KMS-11 (cell line): ENCODE measurements around the gene NCEH1.

Source experiments
- H2AFZ ChIP-seq: fragments of 200-600 bp; sonication (generic); 2 replicates; pipeline ENCODE4 v1.6.1; 2016; ENCODE audit warnings: antibody characterized with exemption, mixed run types, low read depth
- H3K27ac ChIP-seq: fragments of 200-600 bp; sonication (generic); 2 replicates; pipeline ENCODE4 v1.6.1; 2016; ENCODE audit warnings: mild to moderate bottlenecking, mixed run types
- H3K27me3 ChIP-seq: fragments of 200-600 bp; sonication (generic); 2 replicates; pipeline ENCODE4 v1.6.1; 2017; ENCODE audit warnings: mild to moderate bottlenecking, low read depth, mixed run types, moderate library complexity; ENCODE audit not compliant: insufficient read depth
- H3K36me3 ChIP-seq: fragments of 200-600 bp; sonication (generic); 2 replicates; pipeline ENCODE4 v1.6.1; 2017; ENCODE audit warnings: mild to moderate bottlenecking, mixed run types; ENCODE audit not compliant: insufficient read depth
- H3K4me1 ChIP-seq: fragments of 200-600 bp; sonication (generic); 2 replicates; pipeline ENCODE4 v1.6.1; 2016; ENCODE audit warnings: mild to moderate bottlenecking, low read depth, mixed run types; ENCODE audit not compliant: poor library complexity, severe bottlenecking
- H3K4me2 ChIP-seq: fragments of 200-600 bp; sonication (generic); 2 replicates; pipeline ENCODE4 v1.7.0; 2016; ENCODE audit warnings: mild to moderate bottlenecking, mixed run types
- H3K4me3 ChIP-seq: fragments of 200-600 bp; sonication (generic); IDR thresholded peaks from 2 replicates; pipeline ENCODE4 v1.6.1; 2017; ENCODE audit warnings: low read depth, low read length, mixed read lengths; ENCODE audit not compliant: insufficient read depth
- H3K79me2 ChIP-seq: fragments of 200-600 bp; sonication (generic); 2 replicates; pipeline ENCODE4 v1.6.1; 2016; ENCODE audit warnings: low read depth, mixed run types; ENCODE audit not compliant: insufficient read depth
- H3K9ac ChIP-seq: fragments of 200-600 bp; sonication (generic); 2 replicates; pipeline ENCODE4 v1.6.1; 2016; ENCODE audit warnings: mild to moderate bottlenecking, mixed run types
- H4K20me1 ChIP-seq: fragments of 200-600 bp; sonication (generic); 2 replicates; pipeline ENCODE4 v1.6.1; 2016; ENCODE audit warnings: mild to moderate bottlenecking, mixed run types; ENCODE audit not compliant: insufficient read depth
- TF ChIP-seq, protein P1 (sequence below): fragments of 200-600 bp; sonication (generic); conservative IDR thresholded peaks from 2 replicates; pipeline ENCODE4 v1.6.1; 2017; ENCODE audit warnings: low read depth, mild to moderate bottlenecking, antibody characterized with exemption, low read length, moderate library complexity, mixed read lengths

The NCEH1 gene

DNA sequence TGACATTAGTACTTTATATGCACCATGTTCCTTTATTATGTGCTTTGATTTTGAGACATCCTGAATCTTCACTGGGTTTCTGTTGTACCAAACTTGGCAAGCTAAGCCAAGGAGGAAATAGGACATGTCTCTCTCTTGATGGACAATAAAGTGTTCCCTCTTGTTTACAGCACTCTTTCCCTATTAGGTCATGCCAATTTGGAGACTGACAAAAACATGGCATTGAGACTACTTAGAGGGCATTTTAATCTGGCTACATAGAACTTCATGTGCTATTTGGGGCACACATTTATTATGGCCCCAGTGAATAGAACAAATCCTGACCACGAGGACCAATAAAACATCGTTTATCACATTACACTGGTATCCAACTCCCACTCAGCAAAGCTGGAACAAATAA is 102.3 kb downstream of the NCEH1 start:
- H3K27ac ChIP-seq: no peak overlapping the region
- no peak overlapping the region for H2AFZ ChIP-seq
- TF ChIP-seq, protein P1, sequence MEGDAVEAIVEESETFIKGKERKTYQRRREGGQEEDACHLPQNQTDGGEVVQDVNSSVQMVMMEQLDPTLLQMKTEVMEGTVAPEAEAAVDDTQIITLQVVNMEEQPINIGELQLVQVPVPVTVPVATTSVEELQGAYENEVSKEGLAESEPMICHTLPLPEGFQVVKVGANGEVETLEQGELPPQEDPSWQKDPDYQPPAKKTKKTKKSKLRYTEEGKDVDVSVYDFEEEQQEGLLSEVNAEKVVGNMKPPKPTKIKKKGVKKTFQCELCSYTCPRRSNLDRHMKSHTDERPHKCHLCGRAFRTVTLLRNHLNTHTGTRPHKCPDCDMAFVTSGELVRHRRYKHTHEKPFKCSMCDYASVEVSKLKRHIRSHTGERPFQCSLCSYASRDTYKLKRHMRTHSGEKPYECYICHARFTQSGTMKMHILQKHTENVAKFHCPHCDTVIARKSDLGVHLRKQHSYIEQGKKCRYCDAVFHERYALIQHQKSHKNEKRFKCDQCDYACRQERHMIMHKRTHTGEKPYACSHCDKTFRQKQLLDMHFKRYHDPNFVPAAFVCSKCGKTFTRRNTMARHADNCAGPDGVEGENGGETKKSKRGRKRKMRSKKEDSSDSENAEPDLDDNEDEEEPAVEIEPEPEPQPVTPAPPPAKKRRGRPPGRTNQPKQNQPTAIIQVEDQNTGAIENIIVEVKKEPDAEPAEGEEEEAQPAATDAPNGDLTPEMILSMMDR: no peak

DNA sequence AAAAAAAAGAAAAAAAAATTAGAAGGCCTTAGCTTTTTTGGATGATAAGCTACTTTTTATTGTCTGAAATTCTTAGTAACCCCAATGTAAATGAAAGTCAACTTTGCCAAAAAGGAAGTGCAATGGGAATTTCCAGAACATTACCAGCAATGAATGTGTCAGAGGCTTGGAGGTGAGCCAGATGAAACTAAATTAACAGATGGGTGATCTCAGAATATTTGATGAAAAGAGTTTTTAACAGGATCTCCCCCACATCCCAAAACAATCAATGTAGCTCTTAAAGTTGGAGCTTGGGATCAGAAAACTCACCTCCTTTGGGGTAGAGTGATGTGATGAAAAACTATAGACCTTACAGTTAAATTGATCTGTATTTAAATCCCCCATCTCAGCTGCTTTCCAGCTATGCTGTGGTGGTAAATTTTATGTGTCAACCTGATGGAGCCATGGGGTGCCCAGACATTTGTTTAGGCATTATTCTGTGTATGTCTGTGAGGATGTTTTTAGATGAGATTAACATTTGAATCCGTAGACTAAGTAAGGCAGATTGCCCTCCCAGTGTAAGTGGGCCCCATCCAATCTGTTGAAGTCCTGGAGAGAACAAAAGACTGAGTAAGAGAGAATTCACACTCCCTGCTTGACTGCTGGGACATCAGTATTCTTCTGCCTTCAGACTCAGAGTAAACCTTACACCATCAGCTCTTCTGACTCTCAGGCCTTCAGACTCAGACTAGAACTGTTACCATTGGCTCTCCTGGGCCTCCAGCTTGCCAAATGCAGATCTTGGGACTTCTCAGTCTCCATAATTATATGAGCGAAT is 103.4 kb downstream of the NCEH1 start:
- H3K27ac ChIP-seq: no peak overlapping the region

More for the DNA sequence above, 102.3 kb downstream of the NCEH1 start:
- Histone ChIP-seq H3K27me3 (no peaks in the 10 kb centered on the region), H3K4me3 (no peak overlapping the region), H3K4me1 (peaks cover 15% of the 10 kb centered on the region), H3K9ac (no peak overlapping the region), H3K36me3 (no peaks in the 10 kb centered on the region), H3K4me2 (no peak overlapping the region), H3K79me2 (no peaks in the 10 kb centered on the region), H4K20me1 (no peaks in the 10 kb centered on the region)

GRCh38 chr3:172606021-172606420 is 104.8 kb downstream of the NCEH1 start:
- H3K36me3 ChIP-seq: no peaks in the 10 kb centered on the region
- H3K4me1 ChIP-seq: peaks cover 15% of the 10 kb centered on the region
- H4K20me1 ChIP-seq: no peaks in the 10 kb centered on the region
- H2AFZ ChIP-seq: no peak overlapping the region
- no peak overlapping the region for H3K9ac ChIP-seq
- H3K4me3 ChIP-seq: no peak overlapping the region
- H3K27me3 ChIP-seq: no peaks in the 10 kb centered on the region
- TF ChIP-seq, protein P1: no peak
- H3K79me2 ChIP-seq: no peaks in the 10 kb centered on the region
- no peak overlapping the region for H3K4me2 ChIP-seq
- no peak overlapping the region for H3K27ac ChIP-seq

More for the DNA sequence above, 103.4 kb downstream of the NCEH1 start:
- no peak overlapping the region for H2AFZ ChIP-seq
- H3K9ac ChIP-seq: no peak overlapping the region
- no peaks in the 10 kb centered on the region for H3K36me3 ChIP-seq
- H3K4me2 ChIP-seq: no peak overlapping the region; the same call in 1 of the 2 replicates
- H3K4me3 ChIP-seq: no peak overlapping the region
- peaks cover 15% of the 10 kb centered on the region for H3K4me1 ChIP-seq
- H4K20me1 ChIP-seq: no peaks in the 10 kb centered on the region
- no peaks in the 10 kb centered on the region for H3K27me3 ChIP-seq
- H3K79me2 ChIP-seq: no peaks in the 10 kb centered on the region
- TF ChIP-seq, protein P1: no peak

GRCh38 chr3:172604895-172605646 is 105.8 kb downstream of the NCEH1 start:
- no peak overlapping the region for H2AFZ ChIP-seq
- H3K4me3 ChIP-seq: no peak overlapping the region
- H3K36me3 ChIP-seq: no peaks in the 10 kb centered on the region
- no peaks in the 10 kb centered on the region for H3K79me2 ChIP-seq
- no peak overlapping the region for H3K9ac ChIP-seq
- no peak overlapping the region for H3K27ac ChIP-seq
- H3K4me2 ChIP-seq: no peak overlapping the region
- peaks cover 15% of the 10 kb centered on the region for H3K4me1 ChIP-seq
- TF ChIP-seq, protein P1: no peak
- no peaks in the 10 kb centered on the region for H3K27me3 ChIP-seq
- no peaks in the 10 kb centered on the region for H4K20me1 ChIP-seq
